Sigmoid colon (tissue), 7 donors: ENCODE data around the gene NAP1L1. TPM values are rescaled to one million over a fixed set of nuclear protein-coding genes. Genes with fewer than 3 reads are reported as not detected.
A peak's percentile ranks its signal among the peaks of the same experiment; 100 is the strongest.

Source experiments
- DNase-seq: peaks from one replicate; pipeline ENCODE4 v3.0.0-alpha.2; 2019
- H3K27ac ChIP-seq, 4 donors: fragments of 200-600 bp; sonication (generic); one replicate each; pipeline ENCODE4 v1.5.1; 2016 to 2019; ENCODE audit warnings: mild to moderate bottlenecking in 1 of 4
- H3K27me3 ChIP-seq, 3 donors: fragments of 200-600 bp; sonication (generic); one replicate each; pipeline ENCODE4 v1.5.1; 2019; ENCODE audit warnings: mild to moderate bottlenecking in 1 of 3
- H3K36me3 ChIP-seq, 4 donors: fragments of 200-600 bp; sonication (generic); one replicate each; pipeline ENCODE4 v1.5.1; 2016 to 2019
- H3K4me1 ChIP-seq, 4 donors: fragments of 200-600 bp; sonication (generic); one replicate each; pipeline ENCODE4 v1.5.1; 2017 to 2019
- H3K4me3 ChIP-seq, 4 donors: fragments of 200-600 bp; sonication (generic); one replicate each; pipeline ENCODE4 v1.5.1; 2017 to 2019; ENCODE audit warnings: mild to moderate bottlenecking in 2 of 4, moderate library complexity in 1 of 4
- H3K9me3 ChIP-seq, 4 donors: fragments of 200-600 bp in 3 of 4; sonication (generic) in 3 of 4; one replicate each; pipeline versions ENCODE4 v1.5.1 to v1.6.1; 2013 to 2019
- EP300 ChIP-seq, 4 donors: sonication (generic); formaldehyde crosslinking; IDR thresholded peaks; one replicate each; pipeline ENCODE4 v1.6.1; 2017; ENCODE audit warnings: antibody characterized with exemption in 4 of 4
- POLR2A ChIP-seq, 2 donors: fragments of 450-650 bp; IDR thresholded peaks; one replicate each; pipeline ENCODE4 v1.6.1; 2016; ENCODE audit warnings: antibody characterized with exemption in 2 of 2, mild to moderate bottlenecking in 2 of 2, moderate library complexity in 2 of 2
- POLR2AphosphoS5 ChIP-seq, 4 donors: sonication (generic); formaldehyde crosslinking; IDR thresholded peaks; one replicate each; pipeline ENCODE4 v1.6.1; 2017; ENCODE audit warnings: antibody characterized with exemption in 4 of 4
- WGBS, 2 donors: extraction: QIAGEN DNeasy Blood & Tissue Kit; methylation state at CpG; one replicate each; pipeline ENCODE4 v1.1.7; 2013; 5-methylcytosine and 5-hydroxymethylcytosine counted together
- intact Hi-C: fragments of 100-400 bp; cut with DNase I; formaldehyde crosslinking; loops from one replicate; pipeline ENCODE4 v1.15.1; 2023
- polyA plus RNA-seq, 3 donors: library from polyadenylated mRNA; stranded (reverse); fragments of 200-250 nt; gene quantifications; one replicate each; pipeline ENCODE4 v1.2.3, GENCODE V29; 2013
- total RNA-seq, 4 donors: library from RNA; depleted of rRNA; stranded (reverse); fragments of >200 nt; gene quantifications; one replicate each; pipeline ENCODE4 v1.1.0, GENCODE V29; 2016
- TF ChIP-seq, protein P1 (sequence below), 4 experiments: fragments of 450-650 bp in 3 of 4; fragments of 200-600 bp in 1 of 4; IDR thresholded peaks; one replicate each; pipeline ENCODE4 v1.5.1; 2016 to 2019; ENCODE audit warnings: antibody characterized with exemption in 4 of 4, mild to moderate bottlenecking in 3 of 4, moderate library complexity in 2 of 4
- donor health status: healthy with polysubstance abuse.
- donor health status: Bipolar disorder and iron deficiency.
- donor health status: healthy.

NAP1L1 gene
- total and polyA plus RNA-seq, 7 donors = 103 to 424 (median 321) TPM

DNA sequence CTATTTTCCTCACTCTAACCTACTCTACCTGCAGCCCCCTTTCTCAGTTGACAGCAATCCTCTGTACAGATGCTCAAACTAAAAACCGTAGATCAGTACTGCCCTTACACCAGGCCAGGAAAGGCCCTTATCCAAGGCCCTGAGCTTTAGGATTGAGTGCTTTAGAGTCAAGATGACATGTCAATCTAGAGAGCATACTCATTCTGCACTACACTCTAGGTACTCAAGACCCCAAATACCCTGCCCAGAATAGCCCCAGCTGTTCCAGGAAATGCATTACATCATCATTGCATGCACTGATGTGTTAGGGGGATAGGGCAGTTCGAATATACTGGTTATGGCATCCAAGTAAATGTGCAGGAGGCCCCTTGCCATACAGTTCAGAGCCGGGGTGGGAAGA, 49.4 kb downstream of the NAP1L1 start:
- H3K9me3 ChIP-seq = no peaks in the 10 kb centered on the region
- WGBS, 2 donors = 77 to 83% methylated on average over 3 of the region's 3 CpGs
- H3K4me1 ChIP-seq = peaks cover 0 to 21% (median 18%) of the 10 kb centered on the region in 4 donors
- no peak for DNase-seq
- H3K27ac ChIP-seq = no peak overlapping the region
- H3K4me3 ChIP-seq = no peak overlapping the region
- no peak for TF ChIP-seq POLR2AphosphoS5 (IDR thresholded peaks at IDR 0.05)
- TF ChIP-seq POLR2A (IDR thresholded peaks at IDR 0.05) = no peak
- TF ChIP-seq, protein P1, sequence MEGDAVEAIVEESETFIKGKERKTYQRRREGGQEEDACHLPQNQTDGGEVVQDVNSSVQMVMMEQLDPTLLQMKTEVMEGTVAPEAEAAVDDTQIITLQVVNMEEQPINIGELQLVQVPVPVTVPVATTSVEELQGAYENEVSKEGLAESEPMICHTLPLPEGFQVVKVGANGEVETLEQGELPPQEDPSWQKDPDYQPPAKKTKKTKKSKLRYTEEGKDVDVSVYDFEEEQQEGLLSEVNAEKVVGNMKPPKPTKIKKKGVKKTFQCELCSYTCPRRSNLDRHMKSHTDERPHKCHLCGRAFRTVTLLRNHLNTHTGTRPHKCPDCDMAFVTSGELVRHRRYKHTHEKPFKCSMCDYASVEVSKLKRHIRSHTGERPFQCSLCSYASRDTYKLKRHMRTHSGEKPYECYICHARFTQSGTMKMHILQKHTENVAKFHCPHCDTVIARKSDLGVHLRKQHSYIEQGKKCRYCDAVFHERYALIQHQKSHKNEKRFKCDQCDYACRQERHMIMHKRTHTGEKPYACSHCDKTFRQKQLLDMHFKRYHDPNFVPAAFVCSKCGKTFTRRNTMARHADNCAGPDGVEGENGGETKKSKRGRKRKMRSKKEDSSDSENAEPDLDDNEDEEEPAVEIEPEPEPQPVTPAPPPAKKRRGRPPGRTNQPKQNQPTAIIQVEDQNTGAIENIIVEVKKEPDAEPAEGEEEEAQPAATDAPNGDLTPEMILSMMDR (IDR thresholded peaks at IDR 0.05) = no peak
- no peak for TF ChIP-seq EP300 (IDR thresholded peaks at IDR 0.05)
- H3K36me3 ChIP-seq = no peaks in the 10 kb centered on the region
- H3K27me3 ChIP-seq = peaks cover 0 to 4% (median 0%) of the 10 kb centered on the region in 3 donors
- intact Hi-C loops = loop anchor here (5.0 to 10.0 kb wide), 2 partner anchors 128 to 700 kb away; partner anchors contain the start of genes CAPS2 and GLIPR1L1

DNA sequence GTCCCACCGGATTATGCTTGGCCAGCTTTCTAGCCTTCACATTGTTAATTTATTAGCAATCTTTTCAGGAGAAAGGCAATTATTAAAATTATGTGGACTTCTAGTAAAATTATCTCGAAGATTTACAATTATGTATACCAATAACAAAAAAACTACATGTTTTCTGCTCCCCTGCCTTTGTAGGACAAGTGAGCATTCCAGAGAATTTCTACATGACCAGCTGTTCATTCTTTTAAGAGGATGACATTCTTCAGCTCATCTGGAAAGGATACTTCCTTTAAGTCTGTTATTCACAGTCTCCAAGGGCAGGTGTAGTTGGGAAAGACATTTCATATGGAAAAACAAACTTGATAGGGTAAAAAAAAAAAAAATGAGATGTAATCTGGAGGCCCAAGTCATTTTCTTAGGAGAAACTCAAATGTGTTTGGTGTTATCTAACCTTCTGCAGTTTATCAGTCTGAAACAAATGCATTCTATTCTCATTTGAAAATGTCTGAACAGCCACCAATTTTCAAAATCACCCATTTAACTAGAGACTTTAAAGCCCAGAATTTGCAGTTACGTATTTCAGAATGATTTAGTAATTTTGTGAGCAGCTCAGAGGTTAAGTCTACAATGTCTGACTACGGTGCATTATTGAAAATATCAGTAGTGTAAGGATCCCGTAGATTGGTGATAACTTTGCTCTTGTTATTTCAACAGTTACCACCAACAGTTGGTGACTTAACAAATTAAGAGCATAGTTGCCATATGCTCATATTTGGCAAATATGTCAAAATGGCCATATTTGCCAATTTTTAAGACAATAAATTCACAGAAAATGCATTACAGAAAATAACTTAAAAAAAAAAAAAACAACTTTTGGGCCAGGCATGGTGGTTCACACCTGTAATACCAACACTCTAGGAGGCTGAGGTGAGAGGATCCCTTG, 51.1 kb downstream of the NAP1L1 start:
- DNase-seq = no peak
- peak overlapping the region in 3 of 4 donors; percentile 73 to 86 (median 84) for H3K4me3 ChIP-seq
- no peaks in the 10 kb centered on the region for H3K36me3 ChIP-seq
- intact Hi-C loops = loop anchor here (5.0 to 10.0 kb wide), 3 partner anchors 314 to 699 kb away; partner anchors contain the start of genes BBS10, CAPS2, GLIPR1L1 and GLIPR1L2
- H3K4me1 ChIP-seq = peaks cover 0 to 25% (median 20%) of the 10 kb centered on the region in 4 donors
- H3K27ac ChIP-seq = peak overlapping the region; percentile 92 to 96 (median 93)
- WGBS, 2 donors = 61 to 84% methylated on average over 5 of the region's 5 CpGs
- no peak for TF ChIP-seq POLR2A (IDR thresholded peaks at IDR 0.05)
- no peak for TF ChIP-seq POLR2AphosphoS5 (IDR thresholded peaks at IDR 0.05)
- H3K9me3 ChIP-seq = no peaks in the 10 kb centered on the region
- H3K27me3 ChIP-seq = peaks cover 0 to 20% (median 0%) of the 10 kb centered on the region in 3 donors

GRCh38 chr12:76032043-76032981, 52.2 kb downstream of the NAP1L1 start:
- TF ChIP-seq POLR2AphosphoS5 (IDR thresholded peaks at IDR 0.05) (peak in 1 of 4 donors; percentile 9), EP300 (IDR thresholded peaks at IDR 0.05) (no peak), POLR2A (IDR thresholded peaks at IDR 0.05) (no peak)
- TF ChIP-seq, protein P1 (IDR thresholded peaks at IDR 0.05) = no peak
- Histone ChIP-seq H3K27me3 (peaks cover 0 to 31% (median 0%) of the 10 kb centered on the region in 3 donors), H3K36me3 (no peaks in the 10 kb centered on the region), H3K27ac (peak overlapping the region; percentile 92 to 96 (median 93)), H3K4me1 (peaks cover 0 to 25% (median 20%) of the 10 kb centered on the region in 4 donors), H3K4me3 (peak overlapping the region; percentile 73 to 86 (median 85)), H3K9me3 (no peaks in the 10 kb centered on the region)
- intact Hi-C loops = loop anchor here (1.0 to 10.0 kb wide), 4 partner anchors 315 to 698 kb away; partner anchors contain the start of genes BBS10, CAPS2, GLIPR1L1 and GLIPR1L2
- WGBS, 2 donors = 2 to 6% methylated on average over 58 of the region's 58 CpGs
- peak; percentile 80 for DNase-seq

DNA sequence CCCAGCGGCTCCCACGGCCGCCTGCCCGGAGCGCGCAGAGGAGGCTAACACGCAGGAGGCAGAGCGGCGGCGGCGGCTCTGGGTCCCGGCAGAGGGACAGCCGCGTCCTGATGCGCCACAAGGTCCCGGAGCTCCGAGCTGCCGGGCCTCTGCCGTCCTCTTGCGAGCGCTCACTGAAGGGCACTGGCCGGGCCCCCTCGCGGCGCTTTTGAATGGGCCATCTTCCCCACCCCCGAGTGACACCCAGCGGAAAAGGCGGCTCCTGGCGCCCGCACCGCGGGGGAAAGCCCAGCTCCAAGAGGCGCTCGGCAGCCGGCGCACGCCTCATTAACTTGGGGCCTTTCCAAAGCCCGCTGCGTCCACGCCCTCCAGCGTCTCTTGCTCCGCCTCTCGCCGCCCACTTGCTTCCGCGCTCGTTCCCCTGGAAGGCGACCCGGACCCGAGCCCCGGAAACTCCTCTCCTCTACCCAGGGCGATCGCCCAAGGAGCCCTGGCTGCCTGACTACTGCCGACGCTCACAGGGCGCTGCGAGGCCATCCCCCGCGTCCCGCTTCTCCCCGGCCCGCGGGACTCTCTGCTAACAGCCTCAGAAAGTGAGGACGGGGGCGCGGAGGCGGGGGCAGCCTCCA, 53.0 kb downstream of the NAP1L1 start, which contains the start of gene PHLDA1:
PHLDA1 (minus strand) TSS at position 363 of the 629 bp plus-strand sequence.
- DNase-seq = peak; percentile 98
- peak within 1 kb of the TSS; percentile 73 to 86 (median 85) for H3K4me3 ChIP-seq
- H3K36me3 ChIP-seq = no peaks in the 10 kb centered on the region
- 0% methylated on average over 67 of the region's 67 CpGs for WGBS, 2 donors
- no peaks in the 10 kb centered on the region for H3K9me3 ChIP-seq
- H3K4me1 ChIP-seq = peaks cover 0 to 25% (median 18%) of the 10 kb centered on the region in 4 donors
- intact Hi-C loops = loop anchor here (1.0 to 10.0 kb wide), 5 partner anchors 53 to 697 kb away; partner anchors contain the start of genes BBS10, CAPS2, GLIPR1L1 and GLIPR1L2
- TF ChIP-seq, protein P1 (IDR thresholded peaks at IDR 0.05) = peak; percentile 36 to 51 (median 45)
- no peak for TF ChIP-seq EP300 (IDR thresholded peaks at IDR 0.05)
- peak; percentile 73 to 90 (median 85) for TF ChIP-seq POLR2AphosphoS5 (IDR thresholded peaks at IDR 0.05)
- peak in 1 of 2 donors; percentile 42 for TF ChIP-seq POLR2A (IDR thresholded peaks at IDR 0.05)
- H3K27me3 ChIP-seq = peaks cover 0 to 39% (median 0%) of the 10 kb centered on the region in 3 donors
- peak within 1 kb of the TSS; percentile 92 to 96 (median 93) for H3K27ac ChIP-seq
